GM19099 (cell line): ENCODE measurements around the gene NXPE1.

Experiments
- POLR2A ChIP-seq: IDR thresholded peaks from 3 replicates; pipeline ENCODE4 v1.6.1; 2011; ENCODE audit warnings: low read depth; ENCODE audit not compliant: insufficient read length; ENCODE audit errors: extremely low read depth

Gene NXPE1

GRCh38 chr11:114478768-114479167, 80.9 kb downstream of the NXPE1 start:
- no peak for TF ChIP-seq POLR2A

DNA sequence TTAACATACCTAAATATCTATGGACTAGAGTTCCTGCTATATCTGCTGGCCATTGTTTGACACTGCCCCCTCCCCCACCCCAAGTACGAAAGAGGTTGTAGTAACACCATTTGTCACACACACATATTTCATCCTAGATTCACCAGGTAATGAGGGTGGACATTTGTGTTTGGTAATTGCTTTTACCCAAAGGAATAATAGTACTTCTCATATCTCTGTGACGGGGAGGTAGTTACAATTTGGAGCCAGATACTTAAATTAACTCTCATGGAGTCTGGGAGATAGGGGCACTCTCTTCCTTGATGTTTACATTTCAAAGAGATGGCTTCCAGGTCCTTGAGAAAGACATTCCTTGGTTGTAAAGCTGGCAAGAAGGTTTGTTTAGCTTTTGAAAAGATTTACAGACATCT, 81.7 kb downstream of the NXPE1 start:
- no peak for TF ChIP-seq POLR2A

GRCh38 chr11:114472661-114473060, 87.0 kb downstream of the NXPE1 start:
- no peak for TF ChIP-seq POLR2A
